Measurements from ENCODE around the gene CDX1. TPM values are rescaled to one million over a fixed set of nuclear protein-coding genes. Genes with fewer than 3 reads are reported as not detected.

CDX1 gene
- total and polyA plus RNA-seq, 12 donors = 0.11 to 0.32 (median 0.23) TPM; not detected in 7

DNA sequence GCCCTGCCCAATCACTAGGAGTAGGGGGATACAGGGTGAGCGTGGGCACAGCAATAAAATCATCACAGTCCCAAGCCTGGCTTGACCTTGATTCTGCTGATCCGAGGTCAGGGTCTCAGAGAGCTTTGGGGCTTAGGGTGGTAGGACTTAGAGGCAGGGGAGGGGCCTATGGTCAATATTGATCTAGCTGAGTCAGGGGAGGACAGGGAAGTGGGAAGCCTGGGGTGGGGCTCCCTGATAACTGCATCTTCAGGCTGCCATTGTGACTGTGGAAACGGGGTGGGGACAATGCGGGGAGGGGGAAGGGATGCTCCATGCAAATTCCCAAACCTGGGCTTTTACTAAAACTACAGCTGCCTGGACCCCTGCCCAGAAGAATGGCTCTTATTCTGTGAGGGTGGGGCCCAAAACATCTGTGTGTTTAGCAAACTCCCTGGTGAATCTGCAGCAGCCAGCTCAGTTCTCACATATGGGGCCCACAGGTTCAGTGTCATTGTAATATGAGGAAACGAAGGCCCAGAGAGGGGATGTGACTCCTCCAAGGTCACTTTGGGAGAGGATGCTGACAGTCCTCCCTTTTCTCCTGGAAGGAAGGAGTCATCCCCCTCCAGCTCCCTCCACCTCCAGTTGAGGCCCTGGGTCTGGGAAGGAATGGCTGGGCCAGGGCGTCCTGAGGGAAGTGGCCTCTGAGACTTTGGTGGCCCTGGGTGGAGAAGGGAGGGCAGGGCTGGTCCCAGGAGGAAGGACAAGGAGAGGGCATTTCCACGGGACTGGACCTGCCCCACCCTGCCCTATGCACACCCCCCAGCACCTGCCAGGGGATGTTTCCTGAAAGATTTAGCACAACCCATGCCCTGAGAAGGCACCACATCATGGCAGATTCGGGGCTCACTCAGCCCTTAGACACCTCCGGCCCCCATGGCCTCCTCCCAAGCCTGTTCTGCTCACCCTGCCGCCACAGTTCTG, 49.7 kb downstream of the CDX1 start:
- no peak overlapping the region for H3K4me3 ChIP-seq
- H3K9me3 ChIP-seq (replicated peaks in 1 of 3) = no peaks in the 10 kb centered on the region
- no peaks in the 10 kb centered on the region for H3K36me3 ChIP-seq (replicated peaks in 1 of 2)
- H3K27ac ChIP-seq = no peak overlapping the region
- no peak for DNase-seq
- intact Hi-C loops (cut with DNase I) = loop anchor here (5.0 to 10.0 kb wide), 4 partner anchors 54 to 384 kb away; no protein-coding TSS in a partner anchor
- peaks cover 5% of the 10 kb centered on the region for H3K27me3 ChIP-seq
- H3K4me1 ChIP-seq (replicated peaks in 1 of 2) = no peaks in the 10 kb centered on the region
- TF ChIP-seq POLR2A (IDR thresholded peaks at IDR 0.05) = no peak
- TF ChIP-seq, protein P1, sequence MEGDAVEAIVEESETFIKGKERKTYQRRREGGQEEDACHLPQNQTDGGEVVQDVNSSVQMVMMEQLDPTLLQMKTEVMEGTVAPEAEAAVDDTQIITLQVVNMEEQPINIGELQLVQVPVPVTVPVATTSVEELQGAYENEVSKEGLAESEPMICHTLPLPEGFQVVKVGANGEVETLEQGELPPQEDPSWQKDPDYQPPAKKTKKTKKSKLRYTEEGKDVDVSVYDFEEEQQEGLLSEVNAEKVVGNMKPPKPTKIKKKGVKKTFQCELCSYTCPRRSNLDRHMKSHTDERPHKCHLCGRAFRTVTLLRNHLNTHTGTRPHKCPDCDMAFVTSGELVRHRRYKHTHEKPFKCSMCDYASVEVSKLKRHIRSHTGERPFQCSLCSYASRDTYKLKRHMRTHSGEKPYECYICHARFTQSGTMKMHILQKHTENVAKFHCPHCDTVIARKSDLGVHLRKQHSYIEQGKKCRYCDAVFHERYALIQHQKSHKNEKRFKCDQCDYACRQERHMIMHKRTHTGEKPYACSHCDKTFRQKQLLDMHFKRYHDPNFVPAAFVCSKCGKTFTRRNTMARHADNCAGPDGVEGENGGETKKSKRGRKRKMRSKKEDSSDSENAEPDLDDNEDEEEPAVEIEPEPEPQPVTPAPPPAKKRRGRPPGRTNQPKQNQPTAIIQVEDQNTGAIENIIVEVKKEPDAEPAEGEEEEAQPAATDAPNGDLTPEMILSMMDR (IDR thresholded peaks at IDR 0.05) = no peak
- 64 to 81% (median 72%) methylated on average over 9 to 10 of the region's 10 CpGs for WGBS, 4 donors

DNA sequence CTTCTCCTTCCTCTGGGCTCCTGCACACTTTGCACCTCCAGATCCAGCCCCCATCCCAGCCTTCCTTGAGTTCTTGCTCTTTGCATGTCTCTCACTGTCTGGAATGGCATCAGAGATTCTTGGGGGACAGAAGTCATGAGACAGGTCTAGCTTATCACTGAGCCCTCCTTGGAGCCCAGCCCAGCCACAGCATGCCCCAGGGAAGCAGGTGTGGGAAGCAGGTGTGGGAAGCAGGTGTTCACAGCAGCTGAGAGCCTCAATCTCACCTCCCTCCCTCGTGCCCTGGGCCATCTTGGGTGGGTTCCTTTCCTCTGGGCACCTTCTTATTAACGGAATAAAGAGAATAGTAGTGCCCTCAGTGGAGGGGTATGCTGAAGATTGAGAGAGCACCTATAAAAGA, 50.5 kb downstream of the CDX1 start:
- WGBS, 4 donors = 59 to 65% (median 62%) methylated on average over 2 of the region's 2 CpGs
- Histone ChIP-seq H3K4me3 (no peak overlapping the region), H3K27me3 (peaks cover 5% of the 10 kb centered on the region), H3K27ac (no peak overlapping the region), H3K36me3 (replicated peaks in 1 of 2) (no peaks in the 10 kb centered on the region), H3K4me1 (replicated peaks in 1 of 2) (no peaks in the 10 kb centered on the region), H3K9me3 (replicated peaks in 1 of 3) (no peaks in the 10 kb centered on the region)
- TF ChIP-seq POLR2A (IDR thresholded peaks at IDR 0.05) = no peak
- TF ChIP-seq, protein P1 (IDR thresholded peaks at IDR 0.05) = no peak
- DNase-seq = no peak
- intact Hi-C loops (cut with DNase I) = loop anchor here (5.0 to 10.0 kb wide), 4 partner anchors 55 to 385 kb away; no protein-coding TSS in a partner anchor

GRCh38 chr5:150217873-150218692, 51.5 kb downstream of the CDX1 start:
- WGBS, 4 donors = 26 to 28% (median 27%) methylated on average over 10 of the region's 10 CpGs
- Histone ChIP-seq H3K27ac (no peak overlapping the region), H3K36me3 (replicated peaks in 1 of 2) (no peaks in the 10 kb centered on the region), H3K4me3 (no peak overlapping the region), H3K9me3 (replicated peaks in 1 of 3) (no peaks in the 10 kb centered on the region), H3K4me1 (replicated peaks in 1 of 2) (no peaks in the 10 kb centered on the region), H3K27me3 (peaks cover 5% of the 10 kb centered on the region)
- TF ChIP-seq, protein P1 (IDR thresholded peaks at IDR 0.05) = peak; percentile 87 to 95 (median 94)
- TF ChIP-seq POLR2A (IDR thresholded peaks at IDR 0.05) = no peak
- intact Hi-C loops (cut with DNase I) = loop anchor here (5.0 to 10.0 kb wide), 4 partner anchors 56 to 386 kb away; no protein-coding TSS in a partner anchor
- DNase-seq = peak; percentile 78 to 92 (median 84)

GRCh38 chr5:150218693-150219035, 52.1 kb downstream of the CDX1 start:
- H3K36me3 ChIP-seq (replicated peaks in 1 of 2) = no peaks in the 10 kb centered on the region
- TF ChIP-seq, protein P1 (IDR thresholded peaks at IDR 0.05) = no peak
- TF ChIP-seq POLR2A (IDR thresholded peaks at IDR 0.05) = no peak
- 63 to 78% (median 68%) methylated on average over 5 of the region's 5 CpGs; no CpG with 5 or more reads in 1 of the 4 donors for WGBS, 4 donors
- no peaks in the 10 kb centered on the region for H3K9me3 ChIP-seq (replicated peaks in 1 of 3)
- H3K4me3 ChIP-seq = no peak overlapping the region
- intact Hi-C loops (cut with DNase I) = loop anchor here (5.0 to 10.0 kb wide), 4 partner anchors 56 to 386 kb away; no protein-coding TSS in a partner anchor
- H3K4me1 ChIP-seq (replicated peaks in 1 of 2) = no peaks in the 10 kb centered on the region
- H3K27me3 ChIP-seq = peaks cover 5% of the 10 kb centered on the region
- DNase-seq = no peak
- no peak overlapping the region for H3K27ac ChIP-seq

Data from adrenal gland (tissue), 12 donors.